B cell (primary cell): ENCODE data around the gene CLCNKB. TPM values are rescaled to one million over a fixed set of nuclear protein-coding genes. Genes with fewer than 3 reads are reported as not detected.

Experiments
- ATAC-seq: fragments of 200-7000 bp; cut with Tn5 transposase; one replicate; pipeline ENCODE4 v1.10.0; 2021; ENCODE audit warnings: low read depth, mild to moderate bottlenecking, moderate number of reproducible peaks, moderate library complexity
- CTCF ChIA-PET: fragments of 350-600 bp; sonication (Branson Sonifier 250); formaldehyde crosslinking; loops from one replicate; lab custom pipeline; 2021; ENCODE audit warnings: antibody characterized with exemption, inconsistent platforms; lab: Charles Lee
- POLR2A ChIA-PET: fragments of 350-600 bp; sonication (Branson Sonifier 250); formaldehyde crosslinking; loops from one replicate; lab custom pipeline; 2021; ENCODE audit warnings: antibody characterized with exemption; lab: Charles Lee
- DNase-seq: peaks from one replicate; pipeline ENCODE4 v3.0.0; 2013
- H2AFZ ChIP-seq: 2 replicates; pipeline ENCODE4 v1.6.1; 2012; ENCODE audit warnings: mild to moderate bottlenecking, low read depth, low read length; ENCODE audit not compliant: insufficient read depth, poor library complexity, severe bottlenecking
- H3K27ac ChIP-seq, 2 donors: 1 replicate in 1 of 2; 2 replicates in 1 of 2; pipeline ENCODE4 v1.5.1; 2012 to 2013; ENCODE audit warnings: low read length in 2 of 2, mild to moderate bottlenecking in 2 of 2, moderate library complexity in 1 of 2
- H3K27me3 ChIP-seq, 4 experiments: fragments of 200-600 bp in 1 of 4; sonication (generic) in 1 of 4; replicated peaks in 1 of 4; 1 replicate in 2 of 4; 2 replicates in 2 of 4; pipeline versions ENCODE4 v1.6.1 to v1.7.0; 2013 to 2016; ENCODE audit warnings: low read length in 3 of 4, mild to moderate bottlenecking in 2 of 4, mixed read lengths in 1 of 4, moderate library complexity in 1 of 4; ENCODE audit not compliant: insufficient read depth in 4 of 4, control insufficient read depth in 3 of 4; ENCODE audit errors: control extremely low read depth in 1 of 4
- H3K36me3 ChIP-seq, 2 experiments: replicated peaks in 1 of 2; 1 replicate in 1 of 2; 2 replicates in 1 of 2; pipeline versions ENCODE4 v1.6.1 to v1.7.1; 2013; ENCODE audit warnings: low read length in 1 of 2; ENCODE audit not compliant: insufficient read depth in 2 of 2, control insufficient read depth in 1 of 2; ENCODE audit errors: control extremely low read depth in 1 of 2, extremely low read depth in 1 of 2
- H3K4me1 ChIP-seq, 2 donors: fragments of 200-600 bp in 1 of 2; sonication (generic) in 1 of 2; 1 replicate in 1 of 2; 2 replicates in 1 of 2; pipeline versions ENCODE4 v1.5.1 to v1.6.1; 2013 to 2017; ENCODE audit warnings: low read length in 2 of 2; ENCODE audit not compliant: control insufficient read depth in 2 of 2, insufficient read depth in 2 of 2
- H3K4me2 ChIP-seq: replicated peaks from 2 replicates; pipeline ENCODE3; 2012; ENCODE audit warnings: mild to moderate bottlenecking, low read depth, low read length; ENCODE audit not compliant: poor library complexity, severe bottlenecking
- H3K4me3 ChIP-seq, 5 experiments: fragments of 200-600 bp in 1 of 5; sonication (generic) in 1 of 5; 1 replicate in 3 of 5; 2 replicates in 2 of 5; pipeline versions ENCODE4 v1.5.1 to v1.7.0; 2011 to 2016; ENCODE audit warnings: low read length in 4 of 5, mild to moderate bottlenecking in 4 of 5, low read depth in 2 of 5, control low read depth in 1 of 5, moderate library complexity in 1 of 5; ENCODE audit not compliant: insufficient read depth in 1 of 5; ENCODE audit errors: control extremely low read depth in 1 of 5, extremely low read depth in 1 of 5
- H3K79me2 ChIP-seq: fragments of 200-600 bp; sonication (generic); one replicate; pipeline ENCODE4 v1.6.0; 2016; ENCODE audit warnings: low read length; ENCODE audit not compliant: control insufficient read depth, insufficient read depth
- H3K9ac ChIP-seq: fragments of 200-600 bp; sonication (generic); 2 replicates; pipeline ENCODE4 v1.6.1; 2017; ENCODE audit warnings: mild to moderate bottlenecking, low read length, moderate library complexity
- H3K9me3 ChIP-seq, 3 donors: one replicate each; pipeline versions ENCODE4 v1.6.1 to v1.7.1; 2013; ENCODE audit warnings: low read length in 2 of 3; ENCODE audit not compliant: control insufficient read depth in 2 of 3, insufficient read depth in 1 of 3; ENCODE audit errors: control extremely low read depth in 1 of 3
- H4K20me1 ChIP-seq: 2 replicates; pipeline ENCODE4 v1.6.0; 2012; ENCODE audit warnings: mild to moderate bottlenecking, low read length; ENCODE audit not compliant: insufficient read depth, control insufficient read depth, poor library complexity, severe bottlenecking
- H3K27ac Mint-ChIP-seq: one replicate; pipeline ENCODE4 v1.8.0; 2021; ENCODE audit warnings: mixed read lengths
- H3K27me3 Mint-ChIP-seq: one replicate; pipeline ENCODE4 v1.8.0; 2021; ENCODE audit warnings: mixed read lengths
- H3K4me1 Mint-ChIP-seq: one replicate; pipeline ENCODE4 v1.8.0; 2021; ENCODE audit warnings: mixed read lengths
- H3K4me3 Mint-ChIP-seq: one replicate; pipeline ENCODE4 v1.8.0; 2021; ENCODE audit warnings: mixed read lengths
- H3K9me3 Mint-ChIP-seq: one replicate; pipeline ENCODE4 v1.8.0; 2022; ENCODE audit warnings: mixed read lengths; ENCODE audit not compliant: insufficient read depth
- EZH2 ChIP-seq: IDR thresholded peaks from 2 replicates; pipeline ENCODE4 v1.6.1; 2012; ENCODE audit warnings: borderline replicate concordance, low read depth, mild to moderate bottlenecking, moderate library complexity, low read length; ENCODE audit not compliant: insufficient read depth, poor library complexity, severe bottlenecking
- WGBS: methylation state at CpG from one replicate; pipeline ENCODE4 v1.1.5; 2013; ENCODE audit warnings: missing lambda C conversion rate; ENCODE audit not compliant: insufficient coverage; 5-methylcytosine and 5-hydroxymethylcytosine counted together
- intact Hi-C: fragments of 100-400 bp; cut with micrococcal nuclease; formaldehyde crosslinking; loops from one replicate; pipeline ENCODE4 v1.10.0; 2022
- polyA plus RNA-seq: library from polyadenylated mRNA; depleted of rRNA; stranded (reverse); fragments of >200 nt; gene quantifications from 2 replicates; pipeline ENCODE4 v1.2.3, GENCODE V29; 2012
- total RNA-seq, 2 donors: library from RNA; stranded (reverse); fragments of 120-200 nt in 1 of 2; gene quantifications; 1 replicate in 1 of 2; 2 replicates in 1 of 2; pipeline versions ENCODE4 v1.2.3 to v1.2.4, GENCODE V29; 2013 to 2022
- TF ChIP-seq, protein P1 (sequence below): fragments of 200-600 bp; IDR thresholded peaks from one replicate; pipeline ENCODE4 v1.8.0; 2022; ENCODE audit warnings: antibody characterized with exemption, mild to moderate bottlenecking

CLCNKB gene
- total and polyA plus RNA-seq, 2 donors (not counting 1 experiment from before 2014, with no cell fraction given): not detected

DNA sequence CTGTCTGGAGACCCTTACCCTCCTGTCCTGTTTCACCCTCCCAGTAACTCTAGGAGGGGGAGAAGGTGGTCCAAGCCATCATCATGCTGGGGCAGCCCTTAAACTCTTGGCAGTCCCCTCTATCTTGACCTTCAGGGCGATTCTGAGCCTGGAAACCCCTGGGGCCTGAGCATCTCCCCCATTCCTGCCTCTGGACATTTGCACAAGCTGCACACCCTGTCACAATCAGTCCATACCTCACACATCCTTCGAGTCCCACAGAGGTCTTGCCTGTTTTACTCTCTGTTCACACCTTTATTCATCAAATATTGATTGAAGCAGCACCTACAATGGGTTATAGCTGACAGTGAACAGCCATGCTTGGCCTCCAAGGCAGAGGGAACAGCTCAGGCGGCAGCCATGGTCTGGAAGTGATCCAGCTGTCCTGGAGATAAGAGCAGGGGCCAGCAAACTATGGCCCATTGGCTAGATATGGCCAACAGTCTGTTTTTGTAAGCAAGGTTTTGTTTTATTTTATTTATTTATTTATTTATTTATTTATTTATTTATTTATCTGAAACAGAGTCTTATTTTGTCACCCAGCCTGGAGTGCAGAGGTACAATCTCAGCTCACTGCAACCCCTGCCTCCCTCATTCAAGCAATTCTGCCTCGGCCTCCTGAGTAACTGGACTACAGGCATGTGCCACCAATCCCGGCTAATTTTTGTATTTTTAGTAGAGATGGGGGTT lies 37.0 kb downstream of the CLCNKB start:
- 93% methylated on average over 3 of the region's 5 CpGs for WGBS
- H3K36me3 ChIP-seq: no peaks in the 10 kb centered on the region
- no peak overlapping the region for H3K9ac ChIP-seq
- no peak overlapping the region for H3K4me3 Mint-ChIP-seq
- no peak for ATAC-seq
- no peaks in the 10 kb centered on the region for H3K27me3 Mint-ChIP-seq
- H3K4me2 ChIP-seq: no peak overlapping the region
- H3K4me1 Mint-ChIP-seq: peaks cover 6% of the 10 kb centered on the region
- no peak overlapping the region for H3K27ac ChIP-seq
- H3K27ac Mint-ChIP-seq: no peak overlapping the region
- POLR2A ChIA-PET: no interaction called here
- H3K9me3 Mint-ChIP-seq: no peaks in the 10 kb centered on the region
- no peaks in the 10 kb centered on the region for H3K79me2 ChIP-seq
- CTCF ChIA-PET: interaction anchor here (0.6 to 10.8 kb wide), 9 partner anchors 106 to 532 kb away, joined by 3 to 237 read pairs (median 13); no protein-coding TSS in a partner anchor
- DNase-seq: no peak
- H3K4me3 ChIP-seq: no peak overlapping the region
- H3K27me3 ChIP-seq: peaks cover 0 to 6% (median 0%) of the 10 kb centered on the region in 4 experiments
- H3K4me1 ChIP-seq: peaks cover 3 to 7% of the 10 kb centered on the region in 2 donors
- TF ChIP-seq, protein P1, sequence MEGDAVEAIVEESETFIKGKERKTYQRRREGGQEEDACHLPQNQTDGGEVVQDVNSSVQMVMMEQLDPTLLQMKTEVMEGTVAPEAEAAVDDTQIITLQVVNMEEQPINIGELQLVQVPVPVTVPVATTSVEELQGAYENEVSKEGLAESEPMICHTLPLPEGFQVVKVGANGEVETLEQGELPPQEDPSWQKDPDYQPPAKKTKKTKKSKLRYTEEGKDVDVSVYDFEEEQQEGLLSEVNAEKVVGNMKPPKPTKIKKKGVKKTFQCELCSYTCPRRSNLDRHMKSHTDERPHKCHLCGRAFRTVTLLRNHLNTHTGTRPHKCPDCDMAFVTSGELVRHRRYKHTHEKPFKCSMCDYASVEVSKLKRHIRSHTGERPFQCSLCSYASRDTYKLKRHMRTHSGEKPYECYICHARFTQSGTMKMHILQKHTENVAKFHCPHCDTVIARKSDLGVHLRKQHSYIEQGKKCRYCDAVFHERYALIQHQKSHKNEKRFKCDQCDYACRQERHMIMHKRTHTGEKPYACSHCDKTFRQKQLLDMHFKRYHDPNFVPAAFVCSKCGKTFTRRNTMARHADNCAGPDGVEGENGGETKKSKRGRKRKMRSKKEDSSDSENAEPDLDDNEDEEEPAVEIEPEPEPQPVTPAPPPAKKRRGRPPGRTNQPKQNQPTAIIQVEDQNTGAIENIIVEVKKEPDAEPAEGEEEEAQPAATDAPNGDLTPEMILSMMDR: no peak
- no peak for TF ChIP-seq EZH2
- H2AFZ ChIP-seq: no peak overlapping the region
- intact Hi-C loops: no loop called here
- no peaks in the 10 kb centered on the region for H4K20me1 ChIP-seq
- H3K9me3 ChIP-seq: no peaks in the 10 kb centered on the region

DNA sequence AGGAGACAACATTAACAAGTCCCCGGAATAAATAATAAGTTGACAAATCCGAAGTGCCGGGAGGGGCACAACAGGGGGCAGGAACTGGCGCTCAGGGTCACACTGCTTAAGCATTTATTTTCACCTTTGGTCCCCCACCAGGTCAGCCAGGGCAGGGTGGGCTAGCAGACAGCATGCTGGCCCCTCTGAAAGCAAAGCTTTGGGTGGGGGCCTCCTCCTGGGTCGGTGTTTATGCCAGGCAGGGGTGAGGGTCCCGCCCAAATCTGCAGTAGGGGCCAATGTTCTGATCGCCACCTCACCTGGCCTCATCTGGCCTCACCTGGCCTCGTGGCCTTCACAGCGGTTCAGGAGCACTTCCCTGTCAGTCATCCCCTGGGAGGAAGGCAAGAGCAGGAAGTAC lies 38.1 kb downstream of the CLCNKB start:
- Histone ChIP-seq H3K36me3 (no peaks in the 10 kb centered on the region), H3K27me3 (peaks cover 0 to 6% (median 0%) of the 10 kb centered on the region in 4 experiments), H3K9me3 (no peaks in the 10 kb centered on the region), H3K4me2 (no peak overlapping the region), H3K27ac (no peak overlapping the region), H3K79me2 (no peaks in the 10 kb centered on the region), H3K4me1 (peaks cover 3 to 7% of the 10 kb centered on the region in 2 donors), H2AFZ (no peak overlapping the region), H3K4me3 (no peak overlapping the region), H4K20me1 (no peaks in the 10 kb centered on the region), H3K9ac (no peak overlapping the region)
- ChIA-PET CTCF (interaction anchor here (0.9 to 10.8 kb wide), 13 partner anchors 7 to 291 kb away, joined by 3 to 237 read pairs (median 4); partner anchors contain the start of gene FAM131C), POLR2A (no interaction called here)
- Mint-ChIP-seq H3K9me3 (no peaks in the 10 kb centered on the region), H3K27ac (no peak overlapping the region), H3K27me3 (no peaks in the 10 kb centered on the region), H3K4me3 (no peak overlapping the region), H3K4me1 (peaks cover 6% of the 10 kb centered on the region)
- TF ChIP-seq EZH2: no peak
- TF ChIP-seq, protein P1: no peak
- ATAC-seq (no peak), DNase-seq (no peak)
- 91% methylated on average over 9 of the region's 9 CpGs for WGBS
- intact Hi-C loops: no loop called here
